ENCODE measurements around the gene PRSS8. TPM values are rescaled to one million over a fixed set of nuclear protein-coding genes. Genes with fewer than 3 reads are reported as not detected.
"Not testable (repeated sequence)": the region's sequence is repeated elsewhere in the genome, so short reads cannot be mapped to it uniquely, and the experiment has no call there.

PRSS8 gene
- total RNA-seq, 2 donors from 2014 or later: 337 to 347 TPM

- H3K27ac ChIP-seq: peak overlapping the region; percentile 67
- no peaks in the 10 kb centered on the region for H3K36me3 ChIP-seq
- peak; percentile 83 for DNase-seq
- no peaks in the 10 kb centered on the region for H3K9me3 ChIP-seq
- TF ChIP-seq, protein P1, sequence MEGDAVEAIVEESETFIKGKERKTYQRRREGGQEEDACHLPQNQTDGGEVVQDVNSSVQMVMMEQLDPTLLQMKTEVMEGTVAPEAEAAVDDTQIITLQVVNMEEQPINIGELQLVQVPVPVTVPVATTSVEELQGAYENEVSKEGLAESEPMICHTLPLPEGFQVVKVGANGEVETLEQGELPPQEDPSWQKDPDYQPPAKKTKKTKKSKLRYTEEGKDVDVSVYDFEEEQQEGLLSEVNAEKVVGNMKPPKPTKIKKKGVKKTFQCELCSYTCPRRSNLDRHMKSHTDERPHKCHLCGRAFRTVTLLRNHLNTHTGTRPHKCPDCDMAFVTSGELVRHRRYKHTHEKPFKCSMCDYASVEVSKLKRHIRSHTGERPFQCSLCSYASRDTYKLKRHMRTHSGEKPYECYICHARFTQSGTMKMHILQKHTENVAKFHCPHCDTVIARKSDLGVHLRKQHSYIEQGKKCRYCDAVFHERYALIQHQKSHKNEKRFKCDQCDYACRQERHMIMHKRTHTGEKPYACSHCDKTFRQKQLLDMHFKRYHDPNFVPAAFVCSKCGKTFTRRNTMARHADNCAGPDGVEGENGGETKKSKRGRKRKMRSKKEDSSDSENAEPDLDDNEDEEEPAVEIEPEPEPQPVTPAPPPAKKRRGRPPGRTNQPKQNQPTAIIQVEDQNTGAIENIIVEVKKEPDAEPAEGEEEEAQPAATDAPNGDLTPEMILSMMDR (IDR thresholded peaks at IDR 0.05): no peak
- H3K4me1 ChIP-seq: peaks cover 23% of the 10 kb centered on the region
- H3K27me3 ChIP-seq: no peaks in the 10 kb centered on the region
- H3K9ac ChIP-seq (ENCODE audit: low read depth in 2 of 2, low read length in 2 of 2): peak overlapping the region; percentile 33 to 80
- no peak overlapping the region for H3K4me3 ChIP-seq
- intact Hi-C loops (cut with DNase I): no loop called here
Measured at GRCh38 chr16:31138621-31139578, 3.4 kb upstream of the PRSS8 start.

GRCh38 chr16:31136822-31137499 is 1.4 kb upstream of the PRSS8 start:
- DNase-seq; H3K27me3 ChIP-seq; H3K4me3 ChIP-seq; H3K36me3 ChIP-seq; intact Hi-C loops (cut with DNase I); H3K9me3 ChIP-seq; H3K27ac ChIP-seq; H3K9ac ChIP-seq (ENCODE audit: low read depth in 2 of 2, low read length in 2 of 2): not testable (repeated sequence)
- peaks cover 32% of the 10 kb centered on the region for H3K4me1 ChIP-seq

- Histone ChIP-seq H3K27me3 (no peaks in the 10 kb centered on the region), H3K9ac (ENCODE audit: low read depth in 2 of 2, low read length in 2 of 2) (peak overlapping the region in 1 of 2 donors; percentile 100), H3K27ac (no peak overlapping the region), H3K9me3 (no peaks in the 10 kb centered on the region), H3K4me1 (peaks cover 26% of the 10 kb centered on the region), H3K4me3 (no peak overlapping the region), H3K36me3 (no peaks in the 10 kb centered on the region)
- TF ChIP-seq, protein P1 (IDR thresholded peaks at IDR 0.05): no peak
- intact Hi-C loops (cut with DNase I): no loop called here
- no peak for DNase-seq
Measured at GRCh38 chr16:31136287-31136662, 748 bp upstream of the PRSS8 start.

- Histone ChIP-seq H3K27ac (peak overlapping the region; percentile 98), H3K27me3 (no peaks in the 10 kb centered on the region), H3K36me3 (no peaks in the 10 kb centered on the region), H3K9ac (ENCODE audit: low read depth in 2 of 2, low read length in 2 of 2) (peak overlapping the region; percentile 79 to 100), H3K4me3 (peak overlapping the region; percentile 63), H3K9me3 (no peaks in the 10 kb centered on the region), H3K4me1 (peaks cover 20% of the 10 kb centered on the region)
- peak; percentile 80 for DNase-seq
- intact Hi-C loops (cut with DNase I): no loop called here
- TF ChIP-seq, protein P1 (IDR thresholded peaks at IDR 0.05): peak; percentile 10
Measured at GRCh38 chr16:31134625-31135534, 647 bp downstream of the PRSS8 start.

DNA sequence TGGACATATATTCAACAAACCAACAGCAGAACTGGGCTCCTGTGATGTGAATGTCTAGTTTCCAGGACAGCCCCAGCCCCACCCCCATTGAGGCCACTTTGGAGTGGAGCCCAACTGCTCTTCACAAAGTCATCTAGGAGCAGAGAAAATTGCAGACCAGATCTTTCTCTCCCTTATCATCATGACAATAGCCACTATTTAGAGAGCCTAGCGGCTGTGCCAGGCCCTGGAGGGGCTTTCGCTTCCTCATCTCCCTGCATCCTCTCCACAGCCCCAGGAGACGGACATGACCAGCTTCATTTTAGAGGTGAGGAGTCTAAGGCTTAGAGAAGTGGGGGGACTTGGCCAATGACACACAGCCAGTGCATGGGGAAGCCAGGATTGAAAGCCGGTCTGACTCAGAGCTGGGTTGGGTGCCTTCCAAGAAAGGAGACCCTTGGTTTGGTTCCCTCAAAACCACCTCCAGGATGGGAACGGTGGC is 1.4 kb downstream of the PRSS8 start:
- Histone ChIP-seq H3K27ac (peak overlapping the region; percentile 98), H3K36me3 (no peaks in the 10 kb centered on the region), H3K9me3 (no peaks in the 10 kb centered on the region), H3K4me3 (peak overlapping the region; percentile 63), H3K27me3 (no peaks in the 10 kb centered on the region), H3K9ac (ENCODE audit: low read depth in 2 of 2, low read length in 2 of 2) (peak overlapping the region; percentile 33 to 100), H3K4me1 (peaks cover 24% of the 10 kb centered on the region)
- DNase-seq: peak; percentile 27
- intact Hi-C loops (cut with DNase I): no loop called here
- TF ChIP-seq, protein P1 (IDR thresholded peaks at IDR 0.05): no peak
